SW480 (cell line): ENCODE results near the gene CACNA2D3.

Source experiments
- DNase-seq: peaks from one replicate; pipeline ENCODE4 v3.0.0-alpha.2; 2016; ENCODE audit warnings: low spot score

CACNA2D3 gene

GRCh38 chr3:54797111-54797510 is 674.8 kb downstream of the CACNA2D3 start:
- DNase-seq = no peak

GRCh38 chr3:54800478-54800877 is 678.1 kb downstream of the CACNA2D3 start:
- no peak for DNase-seq

GRCh38 chr3:54801977-54802376 is 679.6 kb downstream of the CACNA2D3 start:
- DNase-seq = no peak

GRCh38 chr3:54810401-54810800 is 688.0 kb downstream of the CACNA2D3 start:
- DNase-seq = no peak

- DNase-seq = no peak
These were observed 691.9 kb downstream of the CACNA2D3 start for GRCh38 chr3:54814224-54814623.

- no peak for DNase-seq
These were observed 695.3 kb downstream of the CACNA2D3 start for GRCh38 chr3:54817628-54818027.

- no peak for DNase-seq
These were observed 696.1 kb downstream of the CACNA2D3 start for GRCh38 chr3:54818486-54818885.

GRCh38 chr3:54818942-54819341 is 696.6 kb downstream of the CACNA2D3 start:
- DNase-seq = no peak

- DNase-seq = no peak
These were observed 697.6 kb downstream of the CACNA2D3 start for GRCh38 chr3:54819946-54820345.

- no peak for DNase-seq
These were observed 699.9 kb downstream of the CACNA2D3 start for GRCh38 chr3:54822206-54822605.

- no peak for DNase-seq
These were observed 703.9 kb downstream of the CACNA2D3 start for GRCh38 chr3:54826251-54826691.

GRCh38 chr3:54827056-54827687 is 704.8 kb downstream of the CACNA2D3 start:
- no peak for DNase-seq

GRCh38 chr3:54827776-54828175 is 705.4 kb downstream of the CACNA2D3 start:
- no peak for DNase-seq

GRCh38 chr3:54830658-54831057 is 708.3 kb downstream of the CACNA2D3 start:
- DNase-seq = peak; percentile 30

GRCh38 chr3:54831112-54831511 is 708.8 kb downstream of the CACNA2D3 start:
- no peak for DNase-seq

- DNase-seq = no peak
These were observed 710.5 kb downstream of the CACNA2D3 start for GRCh38 chr3:54832876-54833275.

GRCh38 chr3:54835701-54836100 is 713.3 kb downstream of the CACNA2D3 start:
- DNase-seq = no peak

GRCh38 chr3:54836871-54837270 is 714.5 kb downstream of the CACNA2D3 start:
- DNase-seq = no peak

GRCh38 chr3:54837964-54838363 is 715.6 kb downstream of the CACNA2D3 start:
- DNase-seq = peak; percentile 36

- no peak for DNase-seq
These were observed 719.1 kb downstream of the CACNA2D3 start for GRCh38 chr3:54841471-54841870.

- DNase-seq = no peak
These were observed 721.0 kb downstream of the CACNA2D3 start for GRCh38 chr3:54843352-54843751.

GRCh38 chr3:54844211-54844610 is 721.9 kb downstream of the CACNA2D3 start:
- DNase-seq = no peak

GRCh38 chr3:54845011-54845410 is 722.7 kb downstream of the CACNA2D3 start:
- no peak for DNase-seq

GRCh38 chr3:54845551-54845950 is 723.2 kb downstream of the CACNA2D3 start:
- DNase-seq = no peak
